GM23338 (cell line): Measurements from ENCODE around the gene MAP4K4. TPM values are rescaled to one million over a fixed set of nuclear protein-coding genes. Genes with fewer than 3 reads are reported as not detected.

Experiments used
- ATAC-seq: fragments of 200-7000 bp; cut with Tn5 transposase; 3 replicates; pipeline ENCODE4 v1.9.1; 2020
- DNase-seq: peaks from one replicate; pipeline ENCODE4 v3.0.0-alpha.2; 2015; ENCODE audit warnings: low spot score
- H2AFZ ChIP-seq: fragments of 200-600 bp; sonication (generic); 2 replicates; pipeline ENCODE4 v1.8.0; 2016; ENCODE audit warnings: antibody characterized with exemption, mild to moderate bottlenecking, moderate library complexity
- H3F3A ChIP-seq: fragments of 200-600 bp; sonication (generic); replicated peaks from 2 replicates; pipeline ENCODE4 v1.8.0; 2017; ENCODE audit warnings: antibody characterized with exemption, mixed run types, low read depth
- H3K27ac ChIP-seq: fragments of 200-600 bp; sonication (generic); 2 replicates; pipeline ENCODE4 v1.6.1; 2016; ENCODE audit warnings: low read depth
- H3K27me3 ChIP-seq: fragments of 200-600 bp; sonication (generic); 2 replicates; pipeline ENCODE4 v1.8.0; 2016; ENCODE audit warnings: mild to moderate bottlenecking, mixed run types, moderate library complexity; ENCODE audit not compliant: insufficient read depth
- H3K36me3 ChIP-seq: fragments of 200-600 bp; sonication (generic); 2 replicates; pipeline ENCODE4 v1.8.0; 2016; ENCODE audit warnings: mild to moderate bottlenecking; ENCODE audit not compliant: insufficient read depth
- H3K4me1 ChIP-seq: fragments of 200-600 bp; sonication (generic); 2 replicates; pipeline ENCODE4 v1.8.0; 2016; ENCODE audit warnings: mild to moderate bottlenecking, moderate library complexity; ENCODE audit not compliant: insufficient read depth
- H3K4me2 ChIP-seq: fragments of 200-600 bp; sonication (generic); 2 replicates; pipeline ENCODE4 v1.7.1; 2017; ENCODE audit warnings: mixed run types
- H3K4me3 ChIP-seq: fragments of 200-600 bp; sonication (generic); 2 replicates; pipeline ENCODE4 v1.6.1; 2016; ENCODE audit warnings: mixed run types
- H3K79me2 ChIP-seq: fragments of 200-600 bp; sonication (generic); replicated peaks from 2 replicates; pipeline ENCODE4 v1.8.0; 2017; ENCODE audit warnings: mild to moderate bottlenecking; ENCODE audit not compliant: insufficient read depth
- H3K9me2 ChIP-seq: fragments of 200-600 bp; sonication (generic); 2 replicates; pipeline ENCODE4 v1.8.0; 2017; ENCODE audit not compliant: insufficient read depth
- H4K20me1 ChIP-seq: fragments of 200-600 bp; sonication (generic); replicated peaks from 2 replicates; pipeline ENCODE4 v1.8.0; 2017; ENCODE audit warnings: mild to moderate bottlenecking; ENCODE audit not compliant: insufficient read depth
- H3K27ac Mint-ChIP-seq: 2 replicates; pipeline ENCODE4 v1.8.0; 2020; ENCODE audit warnings: inconsistent platforms, mild to moderate bottlenecking, moderate library complexity, mixed read lengths
- H3K27me3 Mint-ChIP-seq: 3 replicates; pipeline ENCODE4 v1.8.0; 2022; ENCODE audit warnings: low read depth, mild to moderate bottlenecking, moderate library complexity, mixed read lengths, inconsistent platforms; ENCODE audit not compliant: insufficient read depth, poor library complexity
- H3K36me3 Mint-ChIP-seq: 3 replicates; pipeline ENCODE4 v1.8.0; 2021; ENCODE audit warnings: low read depth, mild to moderate bottlenecking, inconsistent platforms, moderate library complexity, mixed read lengths
- H3K4me1 Mint-ChIP-seq: 3 replicates; pipeline ENCODE4 v1.8.0; 2020; ENCODE audit warnings: mild to moderate bottlenecking, inconsistent platforms, mixed read lengths
- H3K4me3 Mint-ChIP-seq: 3 replicates; pipeline ENCODE4 v1.8.0; 2021; ENCODE audit warnings: moderate library complexity, mild to moderate bottlenecking, inconsistent platforms, mixed read lengths
- H3K9me3 Mint-ChIP-seq: 3 replicates; pipeline ENCODE4 v1.8.0; 2020; ENCODE audit warnings: moderate library complexity, mild to moderate bottlenecking, inconsistent platforms, mixed read lengths
- CREB1 ChIP-seq: fragments of 250-450 bp; sonication (Bioruptor Pico); IDR thresholded peaks from 2 replicates; pipeline ENCODE4 v1.5.0; 2020; ENCODE audit warnings: low read depth, mild to moderate bottlenecking, moderate library complexity
- ETS1 ChIP-seq: IDR thresholded peaks from 2 replicates; pipeline ENCODE4 v1.6.1; 2016; ENCODE audit warnings: antibody characterized with exemption
- EZH2 ChIP-seq: fragments of 200-600 bp; sonication (generic); IDR thresholded peaks from one replicate; pipeline ENCODE4 v1.8.0; 2017; ENCODE audit warnings: antibody characterized with exemption, mild to moderate bottlenecking, low read depth; ENCODE audit not compliant: unreplicated experiment
- EZH2phosphoT487 ChIP-seq: fragments of 200-600 bp; sonication (generic); IDR thresholded peaks from one replicate; pipeline ENCODE4 v1.8.1; 2018; ENCODE audit warnings: antibody characterized with exemption; ENCODE audit not compliant: unreplicated experiment
- JUNB ChIP-seq: IDR thresholded peaks from one replicate; pipeline ENCODE4 v1.6.1; 2016; ENCODE audit warnings: antibody characterized with exemption; ENCODE audit not compliant: unreplicated experiment
- NANOG ChIP-seq: IDR thresholded peaks from 2 replicates; pipeline ENCODE4 v1.6.1; 2016; ENCODE audit warnings: antibody characterized with exemption, borderline replicate concordance
- POLR2AphosphoS5 ChIP-seq: IDR thresholded peaks from 2 replicates; pipeline ENCODE4 v1.6.1; 2016; ENCODE audit warnings: antibody characterized with exemption, low read depth
- STAT1 ChIP-seq: IDR thresholded peaks from one replicate; pipeline ENCODE4 v1.6.1; 2016; ENCODE audit warnings: antibody characterized with exemption; ENCODE audit not compliant: unreplicated experiment
- ZNF114 ChIP-seq: fragments of 250-450 bp; sonication (Bioruptor Pico); IDR thresholded peaks from 2 replicates; pipeline ENCODE4 v1.5.0; 2020; ENCODE audit warnings: mild to moderate bottlenecking, moderate library complexity
- ZNF331 ChIP-seq: fragments of 250-450 bp; sonication (Bioruptor Pico); IDR thresholded peaks from 2 replicates; pipeline ENCODE4 v1.5.0; 2020; ENCODE audit warnings: low read depth, mild to moderate bottlenecking, moderate library complexity
- polyA plus RNA-seq: library from polyadenylated mRNA; unstranded; fragments of >200 nt; fragmentation: Nextera tagmentation; extraction: Ambion mirVana; gene quantifications from 2 replicates; pipeline ENCODE4 v1.2.1, GENCODE V29; 2016
- total RNA-seq: library from RNA; depleted of rRNA; stranded (reverse); fragments of >200 nt; shearing (Covaris generic); gene quantifications from 2 replicates; pipeline ENCODE4 v1.2.3, GENCODE V29; 2014
- TF ChIP-seq, protein P1 (sequence below): IDR thresholded peaks from one replicate; pipeline ENCODE4 v1.6.1; 2018; ENCODE audit warnings: antibody characterized with exemption; ENCODE audit not compliant: unreplicated experiment
- TF ChIP-seq, protein P2 (sequence below), 2 experiments: fragments of 200-600 bp in 1 of 2; sonication (generic) in 1 of 2; conservative IDR thresholded peaks; 2 replicates each; pipeline versions ENCODE4 v1.5.1 to v1.6.1; 2016 to 2017; ENCODE audit warnings: antibody characterized with exemption in 2 of 2, low read depth in 2 of 2, mild to moderate bottlenecking in 2 of 2, moderate library complexity in 1 of 2

MAP4K4 gene
- total and polyA plus RNA-seq, 2 experiments from 2014 or later = 34.6 to 99.2 TPM

GRCh38 chr2:101826716-101827115, 129.2 kb downstream of the MAP4K4 start (continued):
- TF ChIP-seq, protein P1, sequence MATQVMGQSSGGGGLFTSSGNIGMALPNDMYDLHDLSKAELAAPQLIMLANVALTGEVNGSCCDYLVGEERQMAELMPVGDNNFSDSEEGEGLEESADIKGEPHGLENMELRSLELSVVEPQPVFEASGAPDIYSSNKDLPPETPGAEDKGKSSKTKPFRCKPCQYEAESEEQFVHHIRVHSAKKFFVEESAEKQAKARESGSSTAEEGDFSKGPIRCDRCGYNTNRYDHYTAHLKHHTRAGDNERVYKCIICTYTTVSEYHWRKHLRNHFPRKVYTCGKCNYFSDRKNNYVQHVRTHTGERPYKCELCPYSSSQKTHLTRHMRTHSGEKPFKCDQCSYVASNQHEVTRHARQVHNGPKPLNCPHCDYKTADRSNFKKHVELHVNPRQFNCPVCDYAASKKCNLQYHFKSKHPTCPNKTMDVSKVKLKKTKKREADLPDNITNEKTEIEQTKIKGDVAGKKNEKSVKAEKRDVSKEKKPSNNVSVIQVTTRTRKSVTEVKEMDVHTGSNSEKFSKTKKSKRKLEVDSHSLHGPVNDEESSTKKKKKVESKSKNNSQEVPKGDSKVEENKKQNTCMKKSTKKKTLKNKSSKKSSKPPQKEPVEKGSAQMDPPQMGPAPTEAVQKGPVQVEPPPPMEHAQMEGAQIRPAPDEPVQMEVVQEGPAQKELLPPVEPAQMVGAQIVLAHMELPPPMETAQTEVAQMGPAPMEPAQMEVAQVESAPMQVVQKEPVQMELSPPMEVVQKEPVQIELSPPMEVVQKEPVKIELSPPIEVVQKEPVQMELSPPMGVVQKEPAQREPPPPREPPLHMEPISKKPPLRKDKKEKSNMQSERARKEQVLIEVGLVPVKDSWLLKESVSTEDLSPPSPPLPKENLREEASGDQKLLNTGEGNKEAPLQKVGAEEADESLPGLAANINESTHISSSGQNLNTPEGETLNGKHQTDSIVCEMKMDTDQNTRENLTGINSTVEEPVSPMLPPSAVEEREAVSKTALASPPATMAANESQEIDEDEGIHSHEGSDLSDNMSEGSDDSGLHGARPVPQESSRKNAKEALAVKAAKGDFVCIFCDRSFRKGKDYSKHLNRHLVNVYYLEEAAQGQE = no peak
- no peak for TF ChIP-seq EZH2phosphoT487
- TF ChIP-seq CREB1 (CRISPR knock-in tag) = no peak
- TF ChIP-seq ZNF114 = no peak
- no peak for TF ChIP-seq STAT1
- TF ChIP-seq ZNF331 (CRISPR knock-in tag) = no peak
- TF ChIP-seq POLR2AphosphoS5 = no peak
- TF ChIP-seq EZH2 = no peak
- no peak for TF ChIP-seq ETS1
- TF ChIP-seq NANOG = no peak

DNA sequence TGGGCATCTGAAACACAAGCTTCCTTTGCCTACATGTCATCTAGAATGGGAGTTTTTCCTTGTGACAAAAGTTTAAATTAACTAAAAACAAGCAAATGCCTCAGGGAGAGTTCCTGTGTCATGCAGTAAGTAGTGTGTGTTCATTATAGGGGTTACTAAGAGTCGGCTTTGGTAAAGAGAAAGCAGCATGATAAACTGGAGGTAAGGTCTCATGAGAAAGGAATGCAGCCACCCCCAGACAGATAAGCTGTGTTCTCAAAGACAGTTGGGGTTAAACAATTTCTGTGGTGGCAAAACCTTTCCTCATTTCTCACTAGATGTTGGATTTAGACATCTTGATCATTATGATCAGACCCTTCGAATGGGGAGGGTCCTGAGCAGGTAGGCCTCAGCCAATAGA, 129.7 kb downstream of the MAP4K4 start:
- Mint-ChIP-seq H3K27me3 (no peaks in the 10 kb centered on the region), H3K9me3 (no peaks in the 10 kb centered on the region), H3K4me3 (no peak overlapping the region), H3K4me1 (peaks cover 26% of the 10 kb centered on the region), H3K36me3 (peaks cover 33% of the 10 kb centered on the region), H3K27ac (no peak overlapping the region)
- no peak for ATAC-seq
- peaks cover 23% of the 10 kb centered on the region for H3K79me2 ChIP-seq
- H3K4me3 ChIP-seq = no peak overlapping the region
- H3K4me2 ChIP-seq = no peak overlapping the region
- peaks cover 4% of the 10 kb centered on the region for H3K36me3 ChIP-seq
- H3K4me1 ChIP-seq = 0 out of 2 replicates have a peak, but pooled peaks cover 5% of the 10 kb centered on the region
- H3K9me2 ChIP-seq = no peaks in the 10 kb centered on the region
- H2AFZ ChIP-seq = no peak overlapping the region
- no peaks in the 10 kb centered on the region for H3K27me3 ChIP-seq
- peaks cover 7% of the 10 kb centered on the region for H4K20me1 ChIP-seq
- no peak for DNase-seq
- no peak overlapping the region for H3K27ac ChIP-seq
- H3F3A ChIP-seq = no peaks in the 10 kb centered on the region
- TF ChIP-seq EZH2 = no peak
- TF ChIP-seq, protein P2, sequence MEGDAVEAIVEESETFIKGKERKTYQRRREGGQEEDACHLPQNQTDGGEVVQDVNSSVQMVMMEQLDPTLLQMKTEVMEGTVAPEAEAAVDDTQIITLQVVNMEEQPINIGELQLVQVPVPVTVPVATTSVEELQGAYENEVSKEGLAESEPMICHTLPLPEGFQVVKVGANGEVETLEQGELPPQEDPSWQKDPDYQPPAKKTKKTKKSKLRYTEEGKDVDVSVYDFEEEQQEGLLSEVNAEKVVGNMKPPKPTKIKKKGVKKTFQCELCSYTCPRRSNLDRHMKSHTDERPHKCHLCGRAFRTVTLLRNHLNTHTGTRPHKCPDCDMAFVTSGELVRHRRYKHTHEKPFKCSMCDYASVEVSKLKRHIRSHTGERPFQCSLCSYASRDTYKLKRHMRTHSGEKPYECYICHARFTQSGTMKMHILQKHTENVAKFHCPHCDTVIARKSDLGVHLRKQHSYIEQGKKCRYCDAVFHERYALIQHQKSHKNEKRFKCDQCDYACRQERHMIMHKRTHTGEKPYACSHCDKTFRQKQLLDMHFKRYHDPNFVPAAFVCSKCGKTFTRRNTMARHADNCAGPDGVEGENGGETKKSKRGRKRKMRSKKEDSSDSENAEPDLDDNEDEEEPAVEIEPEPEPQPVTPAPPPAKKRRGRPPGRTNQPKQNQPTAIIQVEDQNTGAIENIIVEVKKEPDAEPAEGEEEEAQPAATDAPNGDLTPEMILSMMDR (conservative IDR thresholded peaks at IDR 0.05; ENCODE audit: low read depth in 2 of 2) = no peak
- no peak for TF ChIP-seq JUNB
- TF ChIP-seq POLR2AphosphoS5 = no peak
- TF ChIP-seq, protein P1 = no peak
- no peak for TF ChIP-seq ZNF331 (CRISPR knock-in tag)
- no peak for TF ChIP-seq ETS1
- no peak for TF ChIP-seq ZNF114
- no peak for TF ChIP-seq EZH2phosphoT487
